T-helper 2 cell treated with Interferon-gamma antibody and Interleukin-4, amounts not matched to agents 100 ng/mL and 5 ng/mL, for 36 hours (primary cell): ENCODE measurements around the gene ATXN10. TPM values are rescaled to one million over a fixed set of nuclear protein-coding genes. Genes with fewer than 3 reads are reported as not detected.
"Not testable (repeated sequence)": the region's sequence is repeated elsewhere in the genome, so short reads cannot be mapped to it uniquely, and the experiment has no call there.

ENCODE experiments used
- intact Hi-C: fragments of 100-400 bp; cut with micrococcal nuclease; formaldehyde crosslinking; loops from one replicate; pipeline ENCODE4 v1.15.1; 2023
- total RNA-seq: library from RNA; stranded (reverse); gene quantifications from 2 replicates; pipeline ENCODE4 v1.2.3, GENCODE V29; 2022

Gene ATXN10
- total RNA-seq, 1 donor from 2014 or later = 106 TPM

GRCh38 chr22:45703758-45704157 lies 32.1 kb downstream of the ATXN10 start:
- intact Hi-C loops = no loop called here

- intact Hi-C loops = no loop called here
Measured at GRCh38 chr22:45704648-45705047, 33.0 kb downstream of the ATXN10 start.

- intact Hi-C loops = no loop called here
Measured at GRCh38 chr22:45707605-45708004, 36.0 kb downstream of the ATXN10 start.

GRCh38 chr22:45708145-45708544 lies 36.5 kb downstream of the ATXN10 start:
- intact Hi-C loops = no loop called here

- intact Hi-C loops = no loop called here
Measured at GRCh38 chr22:45709060-45709739, 37.6 kb downstream of the ATXN10 start.

- intact Hi-C loops = no loop called here
Measured at GRCh38 chr22:45709866-45710265, 38.2 kb downstream of the ATXN10 start.

- intact Hi-C loops = no loop called here
Measured at GRCh38 chr22:45710469-45710868, 38.8 kb downstream of the ATXN10 start.

- intact Hi-C loops = not testable (repeated sequence)
Measured at GRCh38 chr22:45714390-45714789, 42.8 kb downstream of the ATXN10 start.

GRCh38 chr22:45717789-45718188 lies 46.2 kb downstream of the ATXN10 start:
- intact Hi-C loops = no loop called here

- intact Hi-C loops = no loop called here
Measured at GRCh38 chr22:45718391-45718790, 46.8 kb downstream of the ATXN10 start.

GRCh38 chr22:45720839-45721378 lies 49.3 kb downstream of the ATXN10 start:
- intact Hi-C loops = no loop called here

GRCh38 chr22:45722006-45722405 lies 50.4 kb downstream of the ATXN10 start:
- intact Hi-C loops = no loop called here

GRCh38 chr22:45726081-45726480 lies 54.4 kb downstream of the ATXN10 start:
- intact Hi-C loops = no loop called here

GRCh38 chr22:45731041-45731797 lies 59.6 kb downstream of the ATXN10 start:
- intact Hi-C loops = no loop called here

- intact Hi-C loops = no loop called here
Measured at GRCh38 chr22:45731798-45732495, 60.3 kb downstream of the ATXN10 start.

- intact Hi-C loops = no loop called here
Measured at GRCh38 chr22:45735273-45735672, 63.6 kb downstream of the ATXN10 start.

- intact Hi-C loops = no loop called here
Measured at GRCh38 chr22:45738206-45738605, 66.6 kb downstream of the ATXN10 start.

- intact Hi-C loops = no loop called here
Measured at GRCh38 chr22:45740236-45740635, 68.6 kb downstream of the ATXN10 start.

- intact Hi-C loops = no loop called here
Measured at GRCh38 chr22:45742866-45743450, 71.3 kb downstream of the ATXN10 start.

GRCh38 chr22:45743687-45744086 lies 72.1 kb downstream of the ATXN10 start:
- intact Hi-C loops = no loop called here

GRCh38 chr22:45744442-45744841 lies 72.8 kb downstream of the ATXN10 start:
- intact Hi-C loops = no loop called here

GRCh38 chr22:45750626-45751025 lies 79.0 kb downstream of the ATXN10 start:
- intact Hi-C loops = no loop called here
